GM12875 (cell line): ENCODE measurements around the gene DDA1.
A peak's percentile ranks its signal among the peaks of the same experiment; 100 is the strongest.

Source experiments
- H3K4me3 ChIP-seq: one replicate; pipeline ENCODE4 v1.5.1; 2011; ENCODE audit warnings: low read depth, low read length, control low read depth
- CTCF ChIP-seq: IDR thresholded peaks from 2 replicates; pipeline ENCODE4 v1.5.1; 2011; ENCODE audit warnings: low read depth, mild to moderate bottlenecking, control low read depth, inconsistent platforms, low read length, moderate library complexity, borderline replicate concordance; ENCODE audit not compliant: insufficient read depth

Gene DDA1

DNA sequence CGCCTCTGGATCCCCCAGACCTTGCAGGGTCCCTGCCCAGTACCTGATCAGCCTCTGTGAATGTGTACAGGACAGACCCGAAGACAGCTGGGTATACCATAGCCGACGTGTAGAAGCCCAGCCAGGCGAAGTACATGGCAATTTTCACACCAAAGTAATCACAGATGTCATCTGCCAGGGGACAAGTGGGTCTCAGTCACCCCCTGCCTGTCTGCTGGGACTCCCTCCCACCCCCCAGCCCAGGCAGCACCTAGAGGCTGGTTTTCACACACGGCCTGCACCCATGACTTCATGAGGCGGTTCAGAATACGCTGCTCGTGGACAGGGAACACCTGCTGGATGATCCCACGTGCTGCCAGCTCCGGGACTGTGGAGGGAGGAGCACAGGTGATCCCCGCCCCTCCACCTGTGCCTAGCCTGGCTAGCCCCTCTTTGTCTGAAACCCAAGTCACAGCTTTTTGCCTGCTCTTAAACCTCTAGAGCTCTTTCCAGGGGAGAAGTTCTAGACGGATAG lies 21.7 kb downstream of the DDA1 start:
- no peak overlapping the region for H3K4me3 ChIP-seq
- TF ChIP-seq CTCF, result no peak

- TF ChIP-seq CTCF, result no peak
- no peak overlapping the region for H3K4me3 ChIP-seq
These were observed 23.0 kb downstream of the DDA1 start for GRCh38 chr19:17332360-17332676.

GRCh38 chr19:17332677-17333581 lies 23.6 kb downstream of the DDA1 start:
- no peak overlapping the region for H3K4me3 ChIP-seq
- TF ChIP-seq CTCF, result no peak

- peak overlapping the region; percentile 80 for H3K4me3 ChIP-seq
- TF ChIP-seq CTCF, result 0 out of 2 replicates have a peak, but pooled peaks have one; percentile 1
These were observed 24.4 kb downstream of the DDA1 start for GRCh38 chr19:17333611-17334413.

DNA sequence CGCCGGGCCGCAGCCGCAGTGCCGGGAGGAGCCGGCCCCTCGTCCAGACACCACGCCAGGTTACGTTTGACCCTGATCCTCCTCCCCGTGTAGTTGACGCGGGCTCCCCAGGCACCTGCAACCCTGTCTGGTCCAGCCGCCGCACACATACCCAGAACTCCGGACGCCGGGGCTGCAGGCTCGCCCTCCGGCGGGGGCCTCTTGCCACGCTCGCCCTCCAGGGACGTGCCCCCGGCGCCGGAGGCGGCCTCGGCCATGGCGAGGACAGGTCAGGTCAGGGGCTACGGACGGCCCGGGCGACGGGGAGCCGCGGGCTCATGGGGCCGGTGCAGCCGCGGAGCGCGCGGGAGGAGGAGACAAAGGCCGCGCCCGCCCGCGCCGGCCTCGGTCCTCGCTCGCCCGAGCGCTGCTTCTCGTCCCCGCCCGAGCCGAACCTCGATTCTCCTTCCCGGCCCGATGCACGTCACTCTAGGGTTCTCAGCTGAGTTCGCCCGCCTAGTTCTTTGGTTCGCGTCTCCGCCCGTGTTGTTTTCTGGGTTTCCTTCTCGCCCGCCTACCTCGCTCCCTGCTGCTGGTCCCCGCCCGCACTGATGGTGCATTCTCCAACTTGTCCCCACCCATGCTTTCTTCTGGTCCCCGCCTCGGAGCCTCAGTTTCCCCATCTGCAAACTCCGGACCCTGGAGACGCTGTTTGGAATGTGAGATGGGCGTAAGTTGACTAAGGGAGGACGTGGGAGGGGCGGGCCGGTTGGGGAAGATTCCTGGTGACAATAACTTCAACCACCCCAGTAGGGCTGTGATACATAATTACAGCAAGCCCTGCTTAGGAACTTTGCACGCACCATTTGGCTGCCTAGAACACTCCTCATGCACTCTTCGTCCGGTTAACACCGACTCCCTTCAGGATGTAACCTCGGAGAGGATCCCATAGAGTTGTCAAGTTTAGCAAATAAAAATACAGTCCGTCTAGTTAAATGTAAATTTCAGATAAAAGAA lies 25.3 kb downstream of the DDA1 start, which contains the start of gene ANO8:
ANO8 (minus strand) TSS at position 442 of the 996 bp plus-strand sequence; CDS start at position 257, 185 bp downstream.
- no peak for TF ChIP-seq CTCF
- H3K4me3 ChIP-seq, result peak within 1 kb of the TSS; percentile 80

GRCh38 chr19:17335575-17335974 lies 26.2 kb downstream of the DDA1 start:
- TF ChIP-seq CTCF, result no peak
- H3K4me3 ChIP-seq, result no peak overlapping the region
